Spleen (tissue), 11 donors: ENCODE measurements around the gene ZNF263. TPM values are rescaled to one million over a fixed set of nuclear protein-coding genes. Genes with fewer than 3 reads are reported as not detected.

Experiments used
- DNase-seq: peaks from one replicate; pipeline ENCODE4 v3.0.0-alpha.2; 2020
- H3K27ac ChIP-seq, 8 donors: fragments of 200-600 bp; sonication (generic) in 7 of 8; 1 replicate in 4 of 8; 2 replicates in 4 of 8; pipeline versions ENCODE4 v1.5.0 to v1.8.0; 2016 to 2021; ENCODE audit warnings: inconsistent platforms in 4 of 8, mild to moderate bottlenecking in 4 of 8, moderate library complexity in 1 of 8
- H3K27me3 ChIP-seq, 7 donors: fragments of 200-600 bp; sonication (generic) in 6 of 7; replicated peaks in 1 of 7; 1 replicate in 4 of 7; 2 replicates in 3 of 7; pipeline versions ENCODE4 v1.5.0 to v1.8.0; 2016 to 2021; ENCODE audit warnings: inconsistent platforms in 3 of 7, mild to moderate bottlenecking in 1 of 7
- H3K36me3 ChIP-seq, 6 donors: fragments of 200-600 bp; sonication (generic) in 5 of 6; 1 replicate in 4 of 6; 2 replicates in 2 of 6; pipeline versions ENCODE4 v1.5.0 to v1.8.0; 2016 to 2021; ENCODE audit warnings: inconsistent platforms in 2 of 6
- H3K4me1 ChIP-seq, 6 donors: fragments of 200-600 bp; sonication (generic) in 5 of 6; 1 replicate in 3 of 6; 2 replicates in 3 of 6; pipeline versions ENCODE4 v1.5.0 to v1.8.0; 2016 to 2021; ENCODE audit warnings: inconsistent platforms in 3 of 6
- H3K4me3 ChIP-seq, 8 donors: fragments of 200-600 bp; sonication (generic) in 7 of 8; 1 replicate in 4 of 8; 2 replicates in 4 of 8; pipeline versions ENCODE4 v1.5.0 to v1.8.0; 2016 to 2021; ENCODE audit warnings: inconsistent platforms in 4 of 8, mild to moderate bottlenecking in 4 of 8, moderate library complexity in 2 of 8
- H3K9me3 ChIP-seq, 8 donors: fragments of 200-600 bp; sonication (generic) in 7 of 8; 1 replicate in 4 of 8; 2 replicates in 4 of 8; pipeline versions ENCODE4 v1.5.0 to v1.8.0; 2016 to 2021; ENCODE audit warnings: inconsistent platforms in 4 of 8
- CTCF ChIP-seq, 11 experiments: fragments of 200-600 bp in 7 of 11; fragments of 450-650 bp in 4 of 11; sonication (generic) in 4 of 11; IDR thresholded peaks in 8 of 11; conservative IDR thresholded peaks in 3 of 11; 1 replicate in 7 of 11; 2 replicates in 4 of 11; pipeline versions ENCODE4 v1.4.0 to v1.8.0; 2016 to 2021; ENCODE audit warnings: antibody characterized with exemption in 11 of 11, inconsistent platforms in 4 of 11, mild to moderate bottlenecking in 1 of 11
- POLR2A ChIP-seq, 3 donors: fragments of 450-650 bp; IDR thresholded peaks; one replicate each; pipeline ENCODE4 v1.5.1; 2017; ENCODE audit warnings: antibody characterized with exemption in 3 of 3, mild to moderate bottlenecking in 1 of 3
- POLR2AphosphoS5 ChIP-seq, 3 donors: sonication (generic); formaldehyde crosslinking; IDR thresholded peaks; one replicate each; pipeline ENCODE4 v1.5.1; 2017; ENCODE audit warnings: antibody characterized with exemption in 3 of 3
- WGBS, 5 donors: extraction: QIAGEN DNeasy Blood & Tissue Kit in 3 of 5; methylation state at CpG; one replicate each; pipeline versions ENCODE4 v1.1.5 to v1.1.7; 2013 to 2018; 5-methylcytosine and 5-hydroxymethylcytosine counted together
- intact Hi-C: fragments of 100-400 bp; cut with DNase I; formaldehyde crosslinking; loops from one replicate; pipeline ENCODE4 v1.15.0; 2023; ENCODE audit warnings: low total_unique reads
- polyA plus RNA-seq, 3 donors: library from polyadenylated mRNA; stranded (reverse); fragments of 200-250 nt; gene quantifications; one replicate each; pipeline ENCODE4 v1.2.1, GENCODE V29; 2013
- total RNA-seq, 7 donors: library from RNA; depleted of rRNA in 3 of 7; stranded (reverse); fragments of >200 nt in 3 of 7; fragmentation: NEBNext Ultra II Directional in 4 of 7; extraction: Animal tissue kit (Norgen Biotek cat#: 25700) in 4 of 7; gene quantifications; one replicate each; pipeline versions ENCODE4 v1.1.0 to v1.2.1, GENCODE V29; 2016 to 2021
- donor health status: healthy with polysubstance abuse.
- donor health status: DM: no; HTN: no; CAD: no; lungs with moderate emphysema.
- donor health status: DM: no; HTN: no; CAD: no.
- donor health status: Bipolar disorder and iron deficiency.
- donor health status: healthy.
- donor health status: DM: no; HTN: no; CAD: no.
- donor health status: DM: yes; HTN: yes; CAD: no.

Gene ZNF263
- total and polyA plus RNA-seq, 10 donors, result 16.0 to 51.9 (median 36.5) TPM

- H3K36me3 ChIP-seq, result peaks cover 23 to 95% (median 57%) of the 10 kb centered on the region in 6 donors
- H3K27ac ChIP-seq, result no peak overlapping the region
- TF ChIP-seq CTCF (IDR thresholded peaks at IDR 0.05 in 8 of 11, conservative IDR thresholded peaks at IDR 0.05 in 3 of 11) (no peak), POLR2AphosphoS5 (IDR thresholded peaks at IDR 0.05) (no peak), POLR2A (IDR thresholded peaks at IDR 0.05) (no peak)
- H3K4me1 ChIP-seq, result no peaks in the 10 kb centered on the region
- no peak overlapping the region for H3K4me3 ChIP-seq
- intact Hi-C loops, result no loop called here
- no peak for DNase-seq
- no peaks in the 10 kb centered on the region for H3K27me3 ChIP-seq
- WGBS, 5 donors, result 96 to 98% (median 98%) methylated on average over 3 of the region's 3 CpGs
- peaks cover 21 to 100% (median 100%) of the 10 kb centered on the region in 8 donors for H3K9me3 ChIP-seq
Observed at GRCh38 chr16:3292604-3293003, 9.3 kb downstream of the ZNF263 start.

- peaks cover 18 to 100% (median 100%) of the 10 kb centered on the region in 8 donors for H3K9me3 ChIP-seq
- H3K36me3 ChIP-seq, result peaks cover 6 to 81% (median 43%) of the 10 kb centered on the region in 6 donors
- H3K4me3 ChIP-seq, result no peak overlapping the region
- no peak overlapping the region for H3K27ac ChIP-seq
- TF ChIP-seq CTCF (IDR thresholded peaks at IDR 0.05 in 8 of 11, conservative IDR thresholded peaks at IDR 0.05 in 3 of 11), result no peak
- TF ChIP-seq POLR2A (IDR thresholded peaks at IDR 0.05), result no peak
- TF ChIP-seq POLR2AphosphoS5 (IDR thresholded peaks at IDR 0.05), result peak in 1 of 3 donors; percentile 45
- no peaks in the 10 kb centered on the region for H3K4me1 ChIP-seq
- no peak for DNase-seq
- intact Hi-C loops, result no loop called here
- 40 to 72% (median 56%) methylated on average over 27 to 45 of the region's 45 CpGs for WGBS, 5 donors
- no peaks in the 10 kb centered on the region for H3K27me3 ChIP-seq
Observed at GRCh38 chr16:3295209-3295608, 11.9 kb downstream of the ZNF263 start.

- DNase-seq, result no peak
- H3K27ac ChIP-seq, result no peak overlapping the region
- 78 to 87% (median 79%) methylated on average over 13 of the region's 13 CpGs for WGBS, 5 donors
Observed at GRCh38 chr16:3295783-3296182, 12.5 kb downstream of the ZNF263 start.

GRCh38 chr16:3304370-3304769 lies 21.1 kb downstream of the ZNF263 start:
- Histone ChIP-seq H3K36me3 (peaks cover 2 to 74% (median 44%) of the 10 kb centered on the region in 6 donors), H3K4me3 (peak overlapping the region; percentile 72 to 96 (median 82)), H3K9me3 (peaks cover 6 to 93% (median 90%) of the 10 kb centered on the region in 8 donors), H3K27ac (peak overlapping the region in 4 of 8 donors; percentile 92 to 95 (median 93)), H3K27me3 (no peaks in the 10 kb centered on the region), H3K4me1 (peaks cover 6 to 37% (median 21%) of the 10 kb centered on the region in 6 donors)
- intact Hi-C loops, result no loop called here
- no peak for DNase-seq
- no peak for TF ChIP-seq CTCF (IDR thresholded peaks at IDR 0.05 in 8 of 11, conservative IDR thresholded peaks at IDR 0.05 in 3 of 11)
- TF ChIP-seq POLR2AphosphoS5 (IDR thresholded peaks at IDR 0.05), result no peak
- TF ChIP-seq POLR2A (IDR thresholded peaks at IDR 0.05), result no peak
- WGBS, 5 donors, result 75 to 81% (median 79%) methylated on average over 4 of the region's 4 CpGs

More at GRCh38 chr16:3295783-3296182, 12.5 kb downstream of the ZNF263 start:
- H3K36me3 ChIP-seq, result peaks cover 2 to 81% (median 41%) of the 10 kb centered on the region in 6 donors
- no peaks in the 10 kb centered on the region for H3K4me1 ChIP-seq
- peaks cover 12 to 100% (median 100%) of the 10 kb centered on the region in 8 donors for H3K9me3 ChIP-seq
- no peaks in the 10 kb centered on the region for H3K27me3 ChIP-seq
- TF ChIP-seq CTCF (IDR thresholded peaks at IDR 0.05 in 8 of 11, conservative IDR thresholded peaks at IDR 0.05 in 3 of 11) (no peak), POLR2AphosphoS5 (IDR thresholded peaks at IDR 0.05) (no peak), POLR2A (IDR thresholded peaks at IDR 0.05) (no peak)
- intact Hi-C loops, result no loop called here
- no peak overlapping the region for H3K4me3 ChIP-seq
